GM13977 (cell line): ENCODE measurements around the gene SLC27A5.
"Not testable (repeated sequence)": the region's sequence is repeated elsewhere in the genome, so short reads cannot be mapped to it uniquely, and the experiment has no call there.

ENCODE experiments used
- DNase-seq: peaks from one replicate; pipeline ENCODE4 v3.0.0; 2012; ENCODE audit warnings: low spot score
- CTCF ChIP-seq: IDR thresholded peaks from 2 replicates; pipeline ENCODE4 v1.5.1; 2012; ENCODE audit warnings: mild to moderate bottlenecking, control low read depth; ENCODE audit not compliant: insufficient read depth; ENCODE audit errors: extremely low read depth, missing control alignments
- in situ Hi-C: fragments of 300-500 bp; cut with MboI; formaldehyde crosslinking; loops from one replicate; pipeline ENCODE4 v1.12.0; 2022; ENCODE audit warnings: low sequenced_read_pairs, low pct_unique_long_range_greater_than_20kb, mixed read lengths, inconsistent platforms; ENCODE audit not compliant: unreplicated experiment

SLC27A5 gene

GRCh38 chr19:58545286-58546018 is 33.7 kb upstream of the SLC27A5 start:
- DNase-seq: no peak

GRCh38 chr19:58544591-58545285 is 32.9 kb upstream of the SLC27A5 start:
- in situ Hi-C loops: no loop called here
- peak; percentile 97 for DNase-seq
- no peak for TF ChIP-seq CTCF

More at GRCh38 chr19:58545286-58546018, 33.7 kb upstream of the SLC27A5 start:
- in situ Hi-C loops: no loop called here
- no peak for TF ChIP-seq CTCF

- DNase-seq: peak; percentile 100
- no peak for TF ChIP-seq CTCF
- in situ Hi-C loops: no loop called here
These were observed 32.2 kb upstream of the SLC27A5 start, which contains the start of gene TRIM28 for GRCh38 chr19:58543826-58544590. TSS of gene TRIM28 (plus strand) at chr19:58544064. CDS start at chr19:58544758, 694 bp downstream.

- DNase-seq, in situ Hi-C loops: not testable (repeated sequence)
These were observed 31.0 kb upstream of the SLC27A5 start for GRCh38 chr19:58542641-58543372.

- in situ Hi-C loops, DNase-seq: not testable (repeated sequence)
These were observed 27.4 kb upstream of the SLC27A5 start for GRCh38 chr19:58539169-58539559.

- in situ Hi-C loops: no loop called here
- no peak for DNase-seq
- TF ChIP-seq CTCF: no peak
These were observed 26.7 kb upstream of the SLC27A5 start for GRCh38 chr19:58538257-58539168.
